ENCODE data around the gene ADAMTS18. TPM values are rescaled to one million over a fixed set of nuclear protein-coding genes. Genes with fewer than 3 reads are reported as not detected.

Gene ADAMTS18
- total and polyA plus RNA-seq, 12 donors, result 0.03 to 0.65 (median 0.25) TPM; not detected in 8

DNA sequence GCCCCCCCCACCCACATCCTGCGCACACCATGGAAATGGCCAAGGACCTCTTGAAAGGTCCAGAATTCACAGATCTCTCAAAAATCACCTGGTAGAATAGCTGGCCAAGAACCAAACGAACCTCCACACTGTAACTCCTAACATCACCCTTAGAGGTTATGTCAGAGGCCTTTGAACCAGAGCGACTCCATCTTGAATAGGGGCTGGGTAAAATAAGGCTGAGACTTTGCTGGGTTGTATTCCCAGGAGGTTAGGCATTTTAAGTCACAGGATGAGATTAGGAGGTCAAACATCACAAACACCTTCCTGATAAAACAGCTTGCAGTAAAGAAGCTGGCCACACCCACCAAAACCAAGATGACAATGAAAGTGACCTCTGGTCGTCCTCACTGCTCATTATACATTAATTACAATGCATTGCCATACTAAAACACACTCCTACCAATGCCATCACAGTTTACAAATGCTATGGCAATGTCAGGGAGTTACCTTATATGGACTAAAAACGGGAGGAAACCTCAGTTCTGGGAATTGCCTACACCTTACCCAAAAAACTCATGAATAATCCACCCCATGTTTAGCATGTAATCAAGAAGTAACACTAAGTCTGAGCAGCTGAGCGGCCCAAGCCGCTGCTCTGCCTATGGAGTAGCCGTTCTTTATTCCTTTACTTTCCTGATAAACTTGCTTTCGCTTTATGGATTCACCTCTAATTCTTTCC, 200.9 kb downstream of the ADAMTS18 start:
- no peak for DNase-seq
- Histone ChIP-seq H3K27ac (no peak overlapping the region), H3K4me1 (peaks cover 0 to 4% (median 0%) of the 10 kb centered on the region in 9 donors), H3K36me3 (no peaks in the 10 kb centered on the region), H3K4me3 (no peak overlapping the region), H3K9me3 (no peaks in the 10 kb centered on the region), H3K27me3 (peaks cover 0 to 12% (median 9%) of the 10 kb centered on the region in 7 donors)
- WGBS, 2 donors, result 73 to 76% methylated on average over 9 of the region's 9 CpGs
- no peak for ATAC-seq
- TF ChIP-seq, protein P1, sequence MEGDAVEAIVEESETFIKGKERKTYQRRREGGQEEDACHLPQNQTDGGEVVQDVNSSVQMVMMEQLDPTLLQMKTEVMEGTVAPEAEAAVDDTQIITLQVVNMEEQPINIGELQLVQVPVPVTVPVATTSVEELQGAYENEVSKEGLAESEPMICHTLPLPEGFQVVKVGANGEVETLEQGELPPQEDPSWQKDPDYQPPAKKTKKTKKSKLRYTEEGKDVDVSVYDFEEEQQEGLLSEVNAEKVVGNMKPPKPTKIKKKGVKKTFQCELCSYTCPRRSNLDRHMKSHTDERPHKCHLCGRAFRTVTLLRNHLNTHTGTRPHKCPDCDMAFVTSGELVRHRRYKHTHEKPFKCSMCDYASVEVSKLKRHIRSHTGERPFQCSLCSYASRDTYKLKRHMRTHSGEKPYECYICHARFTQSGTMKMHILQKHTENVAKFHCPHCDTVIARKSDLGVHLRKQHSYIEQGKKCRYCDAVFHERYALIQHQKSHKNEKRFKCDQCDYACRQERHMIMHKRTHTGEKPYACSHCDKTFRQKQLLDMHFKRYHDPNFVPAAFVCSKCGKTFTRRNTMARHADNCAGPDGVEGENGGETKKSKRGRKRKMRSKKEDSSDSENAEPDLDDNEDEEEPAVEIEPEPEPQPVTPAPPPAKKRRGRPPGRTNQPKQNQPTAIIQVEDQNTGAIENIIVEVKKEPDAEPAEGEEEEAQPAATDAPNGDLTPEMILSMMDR (IDR thresholded peaks at IDR 0.05), result no peak
- intact Hi-C loops (cut with DNase I), result loop anchor here in 5 of 10 donors (2.0 to 10.0 kb wide), 6 partner anchors 351 to 861 kb away; partner anchors contain the start of gene WWOX (in 2 of the 5)

Other genes with a start within 250 kb of the ADAMTS18 start
- gene MON1B, start 243.8 kb downstream of the ADAMTS18 start, total RNA-seq, result 10 to 100 TPM; 15.8 to 26.4 (median 17.6) TPM
- gene MON1B, start 243.8 kb downstream of the ADAMTS18 start, polyA plus RNA-seq, result 10 to 100 TPM in 1 of 2 donors, 1 to 10 TPM in 1; 8.8 to 10.8 TPM
- 1 to 10 TPM in 4 of 10 donors, under 1 TPM in 4, not detected in 2; 0.81 to 2.7 (median 0.99) TPM for gene SYCE1L, start 235.6 kb downstream of the ADAMTS18 start, total RNA-seq
- gene SYCE1L, start 235.6 kb downstream of the ADAMTS18 start, polyA plus RNA-seq, result 1 to 10 TPM in 1 of 2 donors, under 1 TPM in 1; 0.90 to 1.2 TPM